D341Med (cell line): ENCODE data around the gene HHIP.
"Not testable (repeated sequence)": the region's sequence is repeated elsewhere in the genome, so short reads cannot be mapped to it uniquely, and the experiment has no call there.

Experiments used
- DNase-seq: peaks from one replicate; pipeline ENCODE4 v3.0.0; 2012; ENCODE audit warnings: low spot score

Gene HHIP

GRCh38 chr4:144757969-144758368 lies 112.0 kb downstream of the HHIP start:
- no peak for DNase-seq

- not testable (repeated sequence) for DNase-seq
Measured at GRCh38 chr4:144768809-144769208, 122.9 kb downstream of the HHIP start.

GRCh38 chr4:144778364-144778763 lies 132.4 kb downstream of the HHIP start:
- DNase-seq, result no peak

- no peak for DNase-seq
Measured at GRCh38 chr4:144782345-144782744, 136.4 kb downstream of the HHIP start.

GRCh38 chr4:144785961-144786360 lies 140.0 kb downstream of the HHIP start:
- no peak for DNase-seq

GRCh38 chr4:144787365-144788258 lies 141.7 kb downstream of the HHIP start:
- no peak for DNase-seq

GRCh38 chr4:144788469-144788868 lies 142.5 kb downstream of the HHIP start:
- DNase-seq, result no peak

- DNase-seq, result not testable (repeated sequence)
Measured at GRCh38 chr4:144791933-144792332, 146.0 kb downstream of the HHIP start.
